ENCODE data around the gene MED27. TPM values are rescaled to one million over a fixed set of nuclear protein-coding genes. Genes with fewer than 3 reads are reported as not detected.

Gene MED27
- total and polyA plus RNA-seq, 2 of the 13 experiments (the other 11 are each of a cell fraction or from before 2014, with no cell fraction given) = 16.9 to 19.0 TPM

- BruUV-seq (replicated peaks) = no TSS peak
- WGBS (ENCODE audit: low lambda C conversion rate) = 81% methylated on average over 7 of the region's 7 CpGs
- H3K4me3 ChIP-seq (replicated peaks in 1 of 3; ENCODE audit: insufficient read depth in 1 of 3, low read depth in 2 of 3, low read length in 3 of 3) = no peak overlapping the region
- in situ Hi-C loops (cut with HindIII; ENCODE audit: extremely low pct_ligation_motif_present, low pct_unique_long_range_greater_than_20kb) (no loop called here), intact Hi-C loops (cut with micrococcal nuclease; ENCODE audit: unreplicated experiment) (no loop called here)
- H3K4me2 ChIP-seq (ENCODE audit: low read depth, low read length) = no peak overlapping the region
- no peak overlapping the region for H2AFZ ChIP-seq (ENCODE audit: low read length)
- H3K36me3 ChIP-seq (replicated peaks in 1 of 2; ENCODE audit: control insufficient read depth in 1 of 2, insufficient read depth in 2 of 2, low read length in 2 of 2) = 0 out of 5 replicates have a peak, but pooled peaks cover 0 to 1% of the 10 kb centered on the region in 2 experiments
- CTCF ChIA-PET (ENCODE audit: low intra/inter-chr PET ratio, low total read pairs) = no interaction called here
- no peaks in the 10 kb centered on the region for H3K79me2 ChIP-seq (ENCODE audit: insufficient read depth, low read length)
- POLR2A ChIA-PET = interaction anchor here (0.6 kb wide), 1 partner anchor 10 kb away, joined by 3 read pairs; no protein-coding TSS in a partner anchor
- no peaks in the 10 kb centered on the region for H3K27me3 ChIP-seq (ENCODE audit: control insufficient read depth in 1 of 2, insufficient read depth in 2 of 2, low read length in 2 of 2)
- FAIRE-seq = no peak
- H3K9ac ChIP-seq (ENCODE audit: insufficient read depth, low read depth, low read length) = no peak overlapping the region
- H3K4me1 ChIP-seq (ENCODE audit: insufficient read depth, low read length) = peaks cover 24% of the 10 kb centered on the region
- peak; percentile 39 for DNase-seq (ENCODE audit: low spot score)
- no peak overlapping the region for H3K27ac ChIP-seq (ENCODE audit: extremely low read length, insufficient read depth, low read length)
- peaks cover 6% of the 10 kb centered on the region; the same call in 1 of the 2 replicates for H4K20me1 ChIP-seq (ENCODE audit: insufficient read depth, low read length)
- no peaks in the 10 kb centered on the region for H3K9me3 ChIP-seq (ENCODE audit: low read length)
- peak; percentile 79 for ATAC-seq
- TF ChIP-seq TRAFD1 (CRISPR knock-in tag; IDR thresholded peaks at IDR 0.05; ENCODE audit: borderline replicate concordance) (no peak), SMARCC2 (IDR thresholded peaks at IDR 0.05) (no peak), CHD4 (IDR thresholded peaks at IDR 0.05; ENCODE audit: borderline replicate concordance, low read length) (no peak), ARNT (IDR thresholded peaks at IDR 0.05) (no peak), ZNF432 (CRISPR knock-in tag; IDR thresholded peaks at IDR 0.05; ENCODE audit: borderline replicate concordance) (no peak), ZNF12 (CRISPR knock-in tag; IDR thresholded peaks at IDR 0.05) (no peak), CCAR2 (optimal IDR thresholded peaks at IDR 0.05; ENCODE audit: low read depth, low read length) (no peak), THAP9 (CRISPR knock-in tag; IDR thresholded peaks at IDR 0.05; ENCODE audit: borderline replicate concordance) (no peak), ZFP1 (CRISPR knock-in tag; IDR thresholded peaks at IDR 0.05) (no peak), TBP (CRISPR knock-in tag; IDR thresholded peaks at IDR 0.05) (no peak), POGZ (CRISPR knock-in tag; IDR thresholded peaks at IDR 0.05) (0 out of 2 replicates have a peak, but pooled peaks have one; percentile 21)
- TF ChIP-seq, protein P1, sequence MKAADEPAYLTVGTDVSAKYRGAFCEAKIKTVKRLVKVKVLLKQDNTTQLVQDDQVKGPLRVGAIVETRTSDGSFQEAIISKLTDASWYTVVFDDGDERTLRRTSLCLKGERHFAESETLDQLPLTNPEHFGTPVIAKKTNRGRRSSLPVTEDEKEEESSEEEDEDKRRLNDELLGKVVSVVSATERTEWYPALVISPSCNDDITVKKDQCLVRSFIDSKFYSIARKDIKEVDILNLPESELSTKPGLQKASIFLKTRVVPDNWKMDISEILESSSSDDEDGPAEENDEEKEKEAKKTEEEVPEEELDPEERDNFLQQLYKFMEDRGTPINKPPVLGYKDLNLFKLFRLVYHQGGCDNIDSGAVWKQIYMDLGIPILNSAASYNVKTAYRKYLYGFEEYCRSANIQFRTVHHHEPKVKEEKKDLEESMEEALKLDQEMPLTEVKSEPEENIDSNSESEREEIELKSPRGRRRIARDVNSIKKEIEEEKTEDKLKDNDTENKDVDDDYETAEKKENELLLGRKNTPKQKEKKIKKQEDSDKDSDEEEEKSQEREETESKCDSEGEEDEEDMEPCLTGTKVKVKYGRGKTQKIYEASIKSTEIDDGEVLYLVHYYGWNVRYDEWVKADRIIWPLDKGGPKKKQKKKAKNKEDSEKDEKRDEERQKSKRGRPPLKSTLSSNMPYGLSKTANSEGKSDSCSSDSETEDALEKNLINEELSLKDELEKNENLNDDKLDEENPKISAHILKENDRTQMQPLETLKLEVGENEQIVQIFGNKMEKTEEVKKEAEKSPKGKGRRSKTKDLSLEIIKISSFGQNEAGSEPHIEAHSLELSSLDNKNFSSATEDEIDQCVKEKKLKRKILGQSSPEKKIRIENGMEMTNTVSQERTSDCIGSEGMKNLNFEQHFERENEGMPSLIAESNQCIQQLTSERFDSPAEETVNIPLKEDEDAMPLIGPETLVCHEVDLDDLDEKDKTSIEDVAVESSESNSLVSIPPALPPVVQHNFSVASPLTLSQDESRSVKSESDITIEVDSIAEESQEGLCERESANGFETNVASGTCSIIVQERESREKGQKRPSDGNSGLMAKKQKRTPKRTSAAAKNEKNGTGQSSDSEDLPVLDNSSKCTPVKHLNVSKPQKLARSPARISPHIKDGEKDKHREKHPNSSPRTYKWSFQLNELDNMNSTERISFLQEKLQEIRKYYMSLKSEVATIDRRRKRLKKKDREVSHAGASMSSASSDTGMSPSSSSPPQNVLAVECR (CRISPR knock-in tag; IDR thresholded peaks at IDR 0.05; ENCODE audit: borderline replicate concordance) = peak; percentile 24; the same call in 1 of the 2 replicates
- TF ChIP-seq, protein P2, sequence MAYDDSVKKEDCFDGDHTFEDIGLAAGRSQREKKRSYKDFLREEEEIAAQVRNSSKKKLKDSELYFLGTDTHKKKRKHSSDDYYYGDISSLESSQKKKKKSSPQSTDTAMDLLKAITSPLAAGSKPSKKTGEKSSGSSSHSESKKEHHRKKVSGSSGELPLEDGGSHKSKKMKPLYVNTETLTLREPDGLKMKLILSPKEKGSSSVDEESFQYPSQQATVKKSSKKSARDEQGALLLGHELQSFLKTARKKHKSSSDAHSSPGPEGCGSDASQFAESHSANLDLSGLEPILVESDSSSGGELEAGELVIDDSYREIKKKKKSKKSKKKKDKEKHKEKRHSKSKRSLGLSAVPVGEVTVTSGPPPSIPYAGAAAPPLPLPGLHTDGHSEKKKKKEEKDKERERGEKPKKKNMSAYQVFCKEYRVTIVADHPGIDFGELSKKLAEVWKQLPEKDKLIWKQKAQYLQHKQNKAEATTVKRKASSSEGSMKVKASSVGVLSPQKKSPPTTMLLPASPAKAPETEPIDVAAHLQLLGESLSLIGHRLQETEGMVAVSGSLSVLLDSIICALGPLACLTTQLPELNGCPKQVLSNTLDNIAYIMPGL (CRISPR knock-in tag; IDR thresholded peaks at IDR 0.05; ENCODE audit: borderline replicate concordance in 1 of 2, low read depth in 1 of 2) = no peak
Measured at GRCh38 chr9:132012704-132013357, 66.8 kb downstream of the MED27 start.
